Adrenal gland (tissue), 5 donors: Measurements from ENCODE around the gene GALNTL6.

ENCODE experiments used
- POLR2A ChIP-seq, 2 donors: fragments of 450-650 bp; IDR thresholded peaks; one replicate each; pipeline ENCODE4 v1.6.1; 2017; ENCODE audit warnings: antibody characterized with exemption in 2 of 2, mild to moderate bottlenecking in 2 of 2, moderate library complexity in 1 of 2
- TF ChIP-seq, protein P1 (sequence below), 6 experiments: fragments of 450-650 bp in 4 of 6; fragments of 200-600 bp in 2 of 6; sonication (generic) in 1 of 6; IDR thresholded peaks; 1 replicate in 5 of 6; 2 replicates in 1 of 6; pipeline versions ENCODE4 v1.5.1 to v1.8.0; 2016 to 2021; ENCODE audit warnings: antibody characterized with exemption in 6 of 6, mild to moderate bottlenecking in 2 of 6, moderate library complexity in 1 of 6
- donor health status: DM: no; HTN: no; CAD: no.

DNA sequence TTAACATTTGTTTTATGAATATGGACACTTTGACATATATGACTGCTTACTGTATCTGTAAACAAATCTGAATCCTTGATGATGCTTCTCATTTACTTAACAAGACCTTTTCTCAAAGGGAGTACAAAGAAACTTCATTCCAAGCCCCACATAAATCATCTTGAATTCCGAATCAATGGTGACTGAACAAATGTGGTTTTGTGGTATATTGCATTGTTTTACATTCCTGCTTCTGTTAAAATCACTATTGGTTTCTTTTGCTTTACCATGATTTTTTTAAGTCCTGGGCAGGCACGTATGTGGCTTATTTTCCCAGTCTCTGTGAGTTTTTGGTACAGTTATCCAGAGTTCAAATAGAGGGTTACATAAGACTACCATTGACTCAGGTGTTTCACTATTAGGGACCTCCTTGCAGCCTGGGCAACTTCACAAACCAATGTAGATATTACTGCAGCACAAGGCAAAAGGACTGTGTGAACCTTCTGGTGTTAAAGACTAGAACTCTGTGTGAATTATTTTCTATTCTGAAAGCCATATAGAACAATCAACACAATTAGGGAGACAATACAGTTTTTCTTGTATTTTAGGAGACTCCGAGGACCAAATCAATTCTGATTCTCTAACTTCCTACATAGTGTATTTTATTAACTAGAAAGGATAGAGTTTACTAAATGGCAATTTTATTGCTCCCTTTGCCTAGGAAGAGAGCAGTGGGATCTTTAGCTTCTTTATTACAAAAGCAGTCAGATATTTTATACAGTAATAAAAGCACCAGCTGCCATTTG is 196.4 kb downstream of the GALNTL6 start:
- no peak for TF ChIP-seq POLR2A (IDR thresholded peaks at IDR 0.05)
- TF ChIP-seq, protein P1, sequence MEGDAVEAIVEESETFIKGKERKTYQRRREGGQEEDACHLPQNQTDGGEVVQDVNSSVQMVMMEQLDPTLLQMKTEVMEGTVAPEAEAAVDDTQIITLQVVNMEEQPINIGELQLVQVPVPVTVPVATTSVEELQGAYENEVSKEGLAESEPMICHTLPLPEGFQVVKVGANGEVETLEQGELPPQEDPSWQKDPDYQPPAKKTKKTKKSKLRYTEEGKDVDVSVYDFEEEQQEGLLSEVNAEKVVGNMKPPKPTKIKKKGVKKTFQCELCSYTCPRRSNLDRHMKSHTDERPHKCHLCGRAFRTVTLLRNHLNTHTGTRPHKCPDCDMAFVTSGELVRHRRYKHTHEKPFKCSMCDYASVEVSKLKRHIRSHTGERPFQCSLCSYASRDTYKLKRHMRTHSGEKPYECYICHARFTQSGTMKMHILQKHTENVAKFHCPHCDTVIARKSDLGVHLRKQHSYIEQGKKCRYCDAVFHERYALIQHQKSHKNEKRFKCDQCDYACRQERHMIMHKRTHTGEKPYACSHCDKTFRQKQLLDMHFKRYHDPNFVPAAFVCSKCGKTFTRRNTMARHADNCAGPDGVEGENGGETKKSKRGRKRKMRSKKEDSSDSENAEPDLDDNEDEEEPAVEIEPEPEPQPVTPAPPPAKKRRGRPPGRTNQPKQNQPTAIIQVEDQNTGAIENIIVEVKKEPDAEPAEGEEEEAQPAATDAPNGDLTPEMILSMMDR (IDR thresholded peaks at IDR 0.05) = no peak
